Fibroblast of peridontal ligament (primary cell): ENCODE measurements around the gene CTPS2.

Source experiments
- DNase-seq: peaks from one replicate; pipeline ENCODE4 v3.0.0-alpha.2; 2010; ENCODE audit errors: extremely low read depth

The CTPS2 gene

GRCh38 chrX:16714504-16714903 is 2.0 kb upstream of the CTPS2 start:
- no peak for DNase-seq

- DNase-seq, result no peak
Observed at GRCh38 chrX:16711893-16712547, 449 bp downstream of the CTPS2 start.

GRCh38 chrX:16711219-16711811 is 1.2 kb downstream of the CTPS2 start:
- no peak for DNase-seq

DNA sequence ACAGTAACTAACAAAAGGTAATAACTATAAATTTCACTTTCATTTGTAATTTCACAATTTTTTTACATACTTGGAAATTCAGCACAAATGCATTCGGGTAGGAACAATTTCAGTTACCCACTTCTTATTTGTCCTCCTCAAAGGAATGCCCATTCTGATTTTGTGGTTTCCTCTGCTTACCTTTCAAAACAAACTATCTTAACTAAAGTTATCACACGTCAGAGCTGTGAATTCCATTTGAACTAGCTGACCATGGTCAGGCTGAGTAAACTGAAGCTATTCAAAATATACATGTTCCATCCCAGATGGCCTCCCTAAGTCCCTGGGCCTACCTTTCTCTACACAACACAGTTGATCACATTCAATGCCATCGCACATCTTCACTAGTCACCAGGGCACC is 4.5 kb downstream of the CTPS2 start:
- no peak for DNase-seq

GRCh38 chrX:16705370-16705769 is 7.1 kb downstream of the CTPS2 start:
- DNase-seq, result no peak

- no peak for DNase-seq
Observed at GRCh38 chrX:16702700-16703599, 9.5 kb downstream of the CTPS2 start.

DNA sequence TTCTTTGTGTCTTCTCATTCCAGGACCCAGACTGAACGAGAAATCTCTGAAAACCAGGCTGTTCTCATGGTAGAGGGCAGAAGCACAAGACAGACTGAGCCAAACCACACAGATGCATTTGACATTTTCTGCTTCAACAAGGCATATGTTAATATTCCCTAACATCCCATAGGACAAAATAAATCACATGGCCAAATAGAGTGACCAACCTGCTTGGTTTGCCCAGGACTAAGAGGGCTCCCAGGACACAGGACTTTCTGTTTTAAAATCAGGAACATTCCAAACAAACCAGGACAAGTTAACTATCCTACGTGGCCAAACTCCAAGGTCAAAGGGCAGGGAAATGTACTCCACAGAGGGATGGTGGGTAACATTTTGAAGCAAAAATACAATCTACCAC is 11.7 kb downstream of the CTPS2 start:
- DNase-seq, result no peak

GRCh38 chrX:16699389-16699788 is 13.1 kb downstream of the CTPS2 start:
- no peak for DNase-seq

- no peak for DNase-seq
Observed at GRCh38 chrX:16696956-16697355, 15.5 kb downstream of the CTPS2 start.

- DNase-seq, result peak; percentile 67
Observed at GRCh38 chrX:16695079-16695676, 17.3 kb downstream of the CTPS2 start.

DNA sequence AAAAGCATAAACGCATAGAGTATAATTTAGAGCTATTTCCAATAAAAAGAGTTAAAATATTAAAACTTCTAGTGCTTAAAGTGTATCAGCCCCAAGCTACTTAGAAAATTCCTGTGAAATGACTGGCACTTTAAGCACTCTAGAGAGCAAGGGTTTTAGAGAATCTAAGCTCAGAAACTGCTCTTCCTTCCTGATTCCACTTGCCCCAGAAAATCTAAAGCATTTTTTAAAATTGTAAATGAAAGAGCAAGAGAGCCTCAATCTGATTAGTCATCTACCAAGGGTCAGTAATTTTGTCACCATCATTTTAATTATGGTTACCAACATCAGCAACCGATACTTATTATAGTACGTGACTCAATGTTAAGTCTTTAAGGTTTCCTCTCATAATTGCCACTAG is 25.0 kb downstream of the CTPS2 start:
- DNase-seq, result peak; percentile 22

DNA sequence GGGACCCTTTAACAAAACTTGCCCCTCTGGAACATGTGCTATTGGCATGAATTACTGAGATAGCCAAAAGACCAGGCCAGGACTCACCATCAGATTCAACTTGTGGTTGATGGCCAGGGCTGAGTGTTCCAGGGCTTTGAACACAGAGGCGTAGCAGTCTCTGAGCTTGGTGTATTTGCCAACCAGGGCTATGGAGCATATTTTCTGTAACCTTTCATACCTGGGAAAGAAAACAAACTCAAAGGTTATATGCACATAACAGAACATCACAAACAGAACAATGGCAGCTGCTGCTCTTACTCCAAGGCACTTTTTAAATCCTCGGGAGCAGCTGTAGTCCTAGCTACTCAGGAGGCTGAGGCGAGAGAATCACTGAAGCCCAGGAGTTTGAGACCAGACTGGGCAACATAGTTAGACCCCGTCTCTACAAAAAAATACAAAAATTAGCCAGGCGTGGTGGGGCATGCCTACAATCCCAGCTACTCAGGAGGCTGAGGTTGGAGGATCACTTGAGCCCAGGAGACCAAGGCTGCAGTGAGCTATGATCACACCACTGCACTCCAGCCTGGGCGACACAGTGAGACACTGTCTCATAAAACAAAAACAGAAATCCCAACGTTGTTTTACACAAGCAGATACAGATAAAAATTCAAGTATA is 29.3 kb downstream of the CTPS2 start:
- no peak for DNase-seq

DNA sequence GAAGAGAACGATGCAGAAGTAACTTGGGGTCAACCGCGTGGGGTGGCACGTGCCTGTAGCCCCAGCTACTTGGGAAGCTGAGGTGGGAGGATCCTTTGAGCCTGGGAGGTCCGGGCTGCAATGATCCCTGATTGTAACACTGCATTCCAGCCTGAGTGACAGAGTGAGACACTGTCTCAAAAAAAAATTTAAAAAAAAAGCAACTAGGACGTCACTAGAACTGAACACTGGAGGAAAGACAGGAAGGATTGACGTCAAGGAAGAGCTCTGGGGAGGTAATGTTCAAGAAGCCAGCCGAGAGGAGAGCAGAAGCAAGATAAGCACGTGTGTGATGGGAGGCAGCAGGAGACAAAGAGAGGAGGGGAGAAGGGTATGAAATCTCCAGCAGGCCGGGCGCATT is 33.8 kb downstream of the CTPS2 start:
- no peak for DNase-seq

GRCh38 chrX:16671005-16671404 is 41.5 kb downstream of the CTPS2 start:
- peak; percentile 78 for DNase-seq

DNA sequence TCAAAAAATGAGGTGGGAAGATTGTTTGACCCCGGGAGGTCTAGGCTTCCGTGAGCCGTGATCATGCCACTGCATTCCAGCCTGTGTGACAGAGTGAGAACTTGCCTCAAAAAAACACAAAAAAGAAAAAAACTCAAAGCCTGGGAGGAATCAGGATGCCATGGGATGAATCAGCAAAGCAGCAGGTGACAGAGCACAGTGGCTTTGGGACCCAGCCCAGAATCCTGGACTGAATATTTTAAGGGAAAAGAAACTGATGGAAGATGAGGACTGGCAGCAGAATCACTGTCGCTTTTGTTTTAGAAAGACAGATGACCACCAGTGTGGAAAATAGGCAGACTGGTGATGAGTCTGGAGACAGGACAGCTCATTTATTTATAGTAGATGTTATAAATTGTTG is 45.9 kb downstream of the CTPS2 start:
- no peak for DNase-seq

DNA sequence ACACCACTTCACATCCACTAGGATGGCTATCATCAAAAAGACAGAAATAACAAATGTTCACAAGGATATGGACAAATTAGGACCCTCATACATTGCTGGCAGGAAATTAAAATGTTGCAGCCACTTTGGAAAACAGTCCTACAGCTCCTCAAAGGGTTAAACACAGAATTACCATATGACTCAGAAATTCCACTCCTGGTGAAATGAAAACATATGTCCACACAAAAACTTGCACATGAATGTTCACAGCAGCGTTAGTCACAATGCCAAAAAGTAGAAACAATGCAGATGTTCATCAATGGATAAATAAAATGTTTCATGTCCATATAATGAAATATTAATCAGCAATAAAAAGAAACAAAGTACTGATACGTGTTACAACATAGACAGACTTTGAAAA is 47.4 kb downstream of the CTPS2 start:
- peak; percentile 81 for DNase-seq

DNA sequence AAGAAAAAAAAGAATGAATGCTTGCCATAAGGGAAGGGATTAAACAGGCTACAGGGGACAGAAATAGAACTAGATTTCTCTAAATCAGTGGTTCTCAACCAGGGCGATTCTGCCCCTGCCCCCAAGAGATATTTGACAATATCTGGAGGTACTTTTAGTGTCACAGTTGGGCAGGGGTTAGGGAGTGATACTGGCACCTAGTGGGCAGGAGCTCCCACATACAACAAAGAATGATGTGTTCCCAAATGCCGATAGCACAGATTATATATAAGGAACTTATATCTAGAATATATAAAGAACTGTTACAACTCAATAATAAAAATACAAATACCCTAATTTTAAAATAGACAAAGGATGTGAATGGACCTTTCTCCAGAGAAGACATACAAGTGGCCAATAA is 47.8 kb downstream of the CTPS2 start:
- DNase-seq, result no peak

- DNase-seq, result peak; percentile 37
Observed at GRCh38 chrX:16664074-16664473, 48.4 kb downstream of the CTPS2 start.

GRCh38 chrX:16662402-16662801 is 50.1 kb downstream of the CTPS2 start:
- DNase-seq, result no peak

GRCh38 chrX:16661495-16661894 is 51.0 kb downstream of the CTPS2 start:
- DNase-seq, result no peak

- no peak for DNase-seq
Observed at GRCh38 chrX:16659321-16659720, 53.1 kb downstream of the CTPS2 start.

GRCh38 chrX:16658284-16658683 is 54.2 kb downstream of the CTPS2 start:
- DNase-seq, result peak; percentile 40
